Lung microvascular endothelial cell (primary cell): ENCODE measurements around the gene MRPL24. TPM values are rescaled to one million over a fixed set of nuclear protein-coding genes. Genes with fewer than 3 reads are reported as not detected.

Source experiments
- DNase-seq, 2 donors: peaks; one replicate each; pipeline versions ENCODE4 v3.0.0 to v3.0.0-alpha.2; 2010; ENCODE audit warnings: low read depth in 2 of 2
- total RNA-seq: library from RNA; depleted of rRNA; stranded (reverse); fragments of >200 nt; gene quantifications from 2 replicates; pipeline ENCODE4 v1.2.1, GENCODE V29; 2014

MRPL24 gene
- total RNA-seq, 1 donor from 2014 or later = 40.3 TPM

DNA sequence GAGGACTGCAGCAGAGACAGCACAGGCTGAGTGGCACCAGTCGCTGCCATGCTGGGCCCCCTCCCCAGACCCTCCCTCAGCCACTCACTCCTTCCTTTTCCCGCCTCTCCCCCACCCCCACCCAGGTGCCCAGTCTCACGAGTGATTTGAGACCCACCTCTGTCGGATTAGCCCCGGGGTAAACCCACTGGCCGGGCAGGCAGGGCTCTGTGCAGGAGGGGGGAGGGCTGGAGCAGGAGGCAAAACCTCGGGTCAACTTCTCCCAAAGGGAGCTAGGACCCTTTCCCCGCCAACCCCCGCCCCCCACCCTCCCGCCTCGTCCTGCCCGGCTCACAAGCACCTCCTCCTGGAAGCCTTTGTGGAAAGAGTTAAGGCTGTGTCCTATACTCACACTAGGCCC, 3.5 kb upstream of the MRPL24 start:
- no peak for DNase-seq

DNA sequence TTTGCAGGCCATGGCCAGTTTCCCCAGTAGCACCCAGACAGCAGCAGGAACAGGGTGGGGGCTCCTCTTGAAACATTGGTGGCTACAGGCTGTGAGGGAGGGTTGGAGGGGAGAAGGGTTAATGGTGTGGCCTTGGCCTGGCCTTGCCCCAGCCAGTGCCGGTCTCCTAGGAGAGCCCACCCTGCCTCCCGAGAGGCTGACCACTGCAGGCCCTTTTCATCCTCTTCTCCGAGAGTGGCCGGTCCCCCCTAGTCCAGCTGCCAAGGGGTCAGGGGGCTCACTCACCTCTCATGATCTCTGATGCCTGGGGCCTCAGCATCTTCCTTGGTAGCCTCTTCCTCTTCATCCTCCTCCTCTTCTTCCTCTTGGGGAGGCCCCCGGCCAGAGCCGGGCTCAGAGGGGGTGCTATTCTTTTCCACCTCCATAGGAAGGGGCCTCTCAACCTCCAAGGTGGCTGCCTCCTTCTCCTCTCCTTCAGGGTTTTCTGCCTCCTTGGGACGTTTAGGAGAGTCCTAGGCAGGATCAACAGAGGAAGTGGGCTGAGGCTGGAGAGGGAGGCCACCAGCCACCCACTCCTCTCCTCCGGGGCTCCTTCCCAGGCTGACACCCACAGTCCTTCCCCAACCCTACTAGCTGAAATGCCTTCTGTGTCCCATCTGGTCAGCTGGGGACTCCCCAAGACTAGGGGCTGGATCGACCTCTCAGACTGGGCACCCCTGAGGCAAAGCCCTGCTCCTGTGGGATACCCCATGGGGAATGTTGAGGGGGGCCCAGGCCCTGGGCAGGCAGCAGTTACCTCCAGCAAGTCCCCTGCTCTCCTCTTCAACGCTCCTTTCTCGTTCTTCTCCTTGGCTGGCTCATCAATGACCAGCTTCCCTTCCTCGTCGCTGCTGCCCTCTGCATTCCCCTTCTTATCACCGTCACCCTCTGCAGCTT, 2.7 kb upstream of the MRPL24 start:
- no peak for DNase-seq

DNA sequence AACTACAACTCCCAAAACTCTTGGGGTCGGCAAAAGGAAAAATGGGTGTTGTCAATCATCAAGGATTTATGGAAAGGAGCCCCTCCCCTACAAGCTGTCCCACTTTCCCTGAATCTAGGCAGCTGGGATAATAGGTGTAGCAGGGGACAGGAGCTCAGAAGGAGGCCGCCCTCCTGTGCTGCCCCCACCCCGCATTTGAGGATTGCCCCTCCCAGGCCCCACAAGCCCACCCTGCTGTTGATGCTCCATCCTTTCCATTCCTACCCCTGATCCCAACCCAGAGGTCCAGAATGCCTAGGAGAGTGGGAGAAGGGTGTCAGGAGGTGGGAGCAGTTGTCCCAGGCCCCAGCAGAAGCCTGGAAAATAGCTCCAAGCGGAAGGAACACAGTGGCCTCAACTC, 1.9 kb upstream of the MRPL24 start:
- DNase-seq = no peak

DNA sequence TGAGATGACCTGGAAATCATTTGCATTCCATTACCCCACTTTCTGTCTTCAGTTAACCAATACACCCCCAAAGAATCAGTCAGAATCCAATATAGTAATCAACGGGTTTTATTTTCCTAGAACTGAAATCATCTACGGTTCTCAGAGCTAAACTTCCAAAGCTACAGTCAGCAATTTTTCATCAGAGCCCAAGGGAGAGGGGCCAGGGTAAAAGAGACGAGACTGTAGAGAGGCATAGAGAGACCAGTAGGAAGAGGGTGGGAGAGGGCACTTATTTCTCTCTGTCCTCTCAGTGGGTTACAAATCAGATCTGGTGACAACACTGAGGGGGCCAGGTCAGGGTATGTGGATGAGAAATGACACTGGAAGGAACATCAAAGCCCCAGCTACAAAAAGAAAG, 1.1 kb upstream of the MRPL24 start:
- DNase-seq = no peak

DNA sequence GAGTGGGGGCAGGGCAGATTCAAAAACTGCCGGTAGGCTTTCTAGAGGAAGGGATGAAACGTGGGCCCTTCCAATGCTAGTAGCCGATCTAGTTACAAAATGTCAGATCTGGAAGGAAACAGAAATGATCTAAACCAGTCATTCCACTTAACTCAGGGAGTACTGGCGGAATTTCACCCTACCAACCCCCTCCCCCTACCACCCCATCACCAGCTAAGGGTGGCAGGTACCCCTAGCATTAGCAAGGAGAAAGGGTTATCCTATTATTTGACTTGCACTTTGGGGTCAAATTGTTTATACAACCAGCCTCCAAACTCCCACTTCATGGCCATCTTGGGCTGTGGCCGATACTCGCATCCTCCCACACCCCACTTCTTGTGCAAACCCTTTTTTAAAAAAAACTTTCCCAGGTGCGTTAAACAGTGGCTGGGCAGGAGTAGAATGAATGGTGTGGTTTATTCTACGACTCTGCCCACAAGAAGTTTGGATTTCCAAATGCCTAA, 644 bp upstream of the MRPL24 start:
- DNase-seq = no peak

DNA sequence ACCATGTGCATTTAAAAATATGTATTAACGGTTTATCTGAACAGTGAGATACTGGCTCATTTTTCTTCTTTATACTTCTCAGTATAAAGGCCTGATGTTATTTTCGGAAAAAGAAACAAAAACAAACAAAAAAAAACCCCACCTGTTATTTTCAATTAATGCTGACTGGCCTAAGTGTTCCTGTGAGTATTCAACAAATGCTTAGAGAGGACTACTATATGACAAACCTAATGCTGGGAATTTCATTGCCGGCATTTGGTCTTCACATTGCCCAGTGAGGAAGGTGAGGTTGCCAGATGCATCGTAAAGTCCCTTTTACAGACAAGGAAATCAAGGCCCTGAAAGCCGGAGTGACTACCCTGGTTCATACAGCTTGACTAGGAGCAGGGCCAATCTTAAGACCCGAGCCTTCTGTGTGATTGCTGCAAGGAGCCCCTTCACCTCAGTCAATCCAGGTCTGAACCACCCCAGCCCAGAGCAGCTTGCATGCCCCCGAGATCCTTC, 599 bp downstream of the MRPL24 start:
- DNase-seq = no peak

DNA sequence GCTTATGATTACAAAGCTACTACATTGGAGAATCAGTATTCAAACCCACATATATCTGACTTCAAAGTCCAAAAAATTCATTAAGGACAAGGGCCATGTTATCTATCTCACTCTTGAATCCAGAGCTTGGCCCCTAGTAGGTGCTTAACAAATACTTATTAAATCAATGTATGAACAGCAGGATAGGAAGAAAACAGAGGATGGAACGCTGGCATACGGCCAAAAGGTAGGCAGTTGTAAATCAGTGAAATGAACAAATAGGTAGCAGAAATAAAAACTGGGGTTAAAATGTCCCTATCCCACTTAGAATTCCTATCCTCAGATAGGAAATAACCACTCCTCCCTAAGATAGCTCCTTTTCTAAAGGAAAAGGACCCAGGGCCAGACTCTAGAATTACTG, 2.0 kb downstream of the MRPL24 start:
- peak in 1 of 2 donors; percentile 28 for DNase-seq

DNA sequence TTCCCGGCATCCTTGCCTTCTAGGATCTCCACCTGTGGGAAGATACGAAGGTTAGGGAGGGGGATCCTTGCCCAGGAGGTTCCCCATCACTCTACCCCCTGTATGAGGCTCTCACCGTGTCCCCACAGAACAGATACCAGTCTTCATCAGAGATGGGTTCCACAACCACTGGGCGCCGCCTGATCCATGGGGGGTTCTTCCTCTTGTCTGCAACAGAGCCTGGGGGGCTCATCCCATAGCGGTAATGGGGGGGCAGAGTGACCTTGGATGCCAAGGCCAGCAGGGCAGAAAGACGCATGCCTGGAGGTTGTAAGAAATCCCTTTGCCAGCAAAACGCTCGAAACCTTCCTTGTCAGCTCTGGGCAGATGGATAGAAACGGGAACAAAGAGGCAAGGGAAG, 2.5 kb downstream of the MRPL24 start:
- no peak for DNase-seq

DNA sequence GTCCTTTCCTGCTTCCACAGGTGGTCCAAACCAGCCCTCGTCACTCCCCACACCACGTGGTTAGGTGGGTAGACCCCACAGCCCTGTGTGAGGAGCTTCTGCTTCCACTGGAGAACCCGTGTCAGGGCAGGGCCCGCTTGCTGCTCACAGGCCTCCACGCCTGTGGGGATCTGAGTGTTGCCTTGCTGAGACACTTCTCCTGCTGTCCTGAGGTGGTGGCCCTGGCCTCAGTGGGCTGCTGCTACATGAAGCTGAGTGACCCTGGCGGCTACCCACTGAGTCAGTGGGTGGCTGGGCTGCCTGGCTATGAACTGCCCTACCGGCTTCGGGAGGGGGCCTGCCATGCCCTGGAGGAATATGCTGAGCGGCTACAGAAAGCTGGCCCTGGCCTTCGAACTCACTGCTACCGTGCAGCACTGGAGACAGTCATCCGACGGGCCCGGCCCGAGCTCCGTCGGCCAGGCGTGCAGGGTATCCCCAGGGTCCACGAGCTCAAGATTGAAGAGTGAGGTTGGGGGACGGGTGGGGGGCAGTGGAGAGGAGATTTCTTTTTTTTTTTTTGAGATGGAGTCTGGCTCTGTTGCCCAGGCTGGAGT, 6.8 kb downstream of the MRPL24 start:
- DNase-seq = no peak

DNA sequence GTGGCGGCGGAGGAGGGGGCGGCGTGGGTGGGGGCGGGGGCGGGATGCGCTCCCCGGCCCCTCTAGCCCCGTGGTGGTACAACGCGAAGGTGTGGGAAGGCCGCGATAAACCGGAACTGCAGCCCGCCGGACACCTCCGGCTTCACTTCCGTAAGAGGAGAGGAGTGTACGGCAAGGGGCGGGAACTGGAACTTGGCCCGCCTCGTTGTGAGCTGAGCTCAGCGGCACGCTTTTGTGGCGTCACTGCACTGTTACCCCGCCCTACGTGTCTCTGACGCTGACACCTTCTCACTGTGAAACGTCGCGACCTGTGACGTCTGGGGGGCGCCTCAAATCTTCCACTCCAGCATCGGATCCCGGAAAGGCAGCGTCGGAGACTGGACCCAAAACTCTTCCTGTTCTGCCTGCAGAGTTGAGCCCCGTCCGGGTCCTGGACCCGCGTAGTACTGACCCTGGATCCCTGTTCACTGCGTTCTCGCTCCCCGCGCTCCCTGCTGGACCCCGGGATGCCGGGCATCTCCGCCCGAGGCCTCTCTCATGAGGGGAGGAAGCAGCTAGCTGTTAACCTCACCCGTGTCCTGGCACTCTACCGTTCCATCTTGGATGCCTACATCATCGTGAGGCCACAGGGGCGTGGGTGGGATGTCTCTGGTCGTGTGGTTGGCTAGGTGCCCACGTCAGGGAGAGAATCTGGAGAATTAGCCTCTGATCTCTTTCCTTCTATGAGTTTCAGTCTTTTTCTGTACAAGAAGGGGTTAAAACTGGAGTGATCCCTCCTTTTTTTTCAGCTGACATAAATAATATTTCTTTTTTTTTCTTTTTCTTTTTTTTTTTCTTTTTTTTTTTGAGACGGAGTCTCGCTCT, 12.1 kb downstream of the MRPL24 start, which contains the start of gene ISG20L2:
Gene ISG20L2 (minus strand): TSS at position 168 of the 864 bp plus-strand sequence. CDS start 1,114 bp downstream, outside the sequence.
- peak; percentile 98 to 99 for DNase-seq

DNA sequence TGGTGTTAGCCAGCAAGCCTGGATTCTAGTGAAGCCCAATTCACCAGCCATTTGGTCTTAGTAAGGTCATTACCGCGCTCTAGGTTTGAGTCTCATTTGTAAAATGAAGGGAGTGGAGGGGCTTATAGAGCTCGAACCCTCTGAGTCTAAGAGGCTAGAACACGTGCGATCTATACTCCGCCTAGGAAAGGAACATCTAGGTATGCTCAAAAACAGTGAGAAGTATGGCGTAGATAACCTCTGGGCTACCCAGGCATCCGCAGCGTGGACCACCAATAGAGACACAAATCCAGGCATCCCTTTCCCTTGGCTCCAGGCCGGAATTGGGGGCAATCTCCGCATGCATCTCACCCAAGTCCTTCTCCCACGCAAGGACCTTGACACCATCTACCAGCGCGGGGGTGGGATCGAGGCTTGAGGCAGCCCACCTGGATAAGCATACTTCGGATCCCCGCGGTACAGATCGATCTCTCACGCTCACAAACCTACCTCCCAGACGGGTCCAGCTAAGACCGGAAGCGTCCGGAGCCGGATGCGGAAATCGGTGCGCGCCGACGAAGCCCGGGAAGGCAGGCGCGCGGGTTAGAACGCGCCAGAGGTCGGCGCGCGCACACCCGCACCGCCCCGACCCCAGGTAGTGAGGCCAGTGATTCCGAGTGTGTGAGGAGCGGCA, 12.8 kb downstream of the MRPL24 start, which contains the start of gene METTL25B:
Gene METTL25B (plus strand): TSS at position 544 of the 673 bp plus-strand sequence. CDS start 636 bp downstream, outside the sequence.
- DNase-seq = peak; percentile 81 to 85

DNA sequence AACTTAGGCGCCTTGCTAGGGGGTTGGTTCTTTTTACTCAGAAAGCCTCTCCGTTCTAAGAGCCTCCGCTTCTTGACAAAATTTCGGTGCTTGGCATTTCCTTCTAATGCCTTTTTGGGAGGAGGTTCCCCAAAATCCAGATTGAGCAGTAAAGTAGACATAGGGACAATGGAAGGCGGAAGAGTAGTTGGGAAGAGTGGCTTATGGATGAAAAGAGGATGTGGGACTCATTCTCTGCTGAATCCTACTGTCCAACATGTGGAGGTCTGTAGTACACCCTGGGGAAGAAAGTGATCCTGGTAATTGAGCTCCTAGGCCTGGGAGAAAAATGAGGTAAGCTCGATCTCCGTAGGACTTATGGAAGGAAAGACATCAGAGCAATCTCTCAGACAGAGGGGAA, 13.4 kb downstream of the MRPL24 start:
- no peak for DNase-seq

DNA sequence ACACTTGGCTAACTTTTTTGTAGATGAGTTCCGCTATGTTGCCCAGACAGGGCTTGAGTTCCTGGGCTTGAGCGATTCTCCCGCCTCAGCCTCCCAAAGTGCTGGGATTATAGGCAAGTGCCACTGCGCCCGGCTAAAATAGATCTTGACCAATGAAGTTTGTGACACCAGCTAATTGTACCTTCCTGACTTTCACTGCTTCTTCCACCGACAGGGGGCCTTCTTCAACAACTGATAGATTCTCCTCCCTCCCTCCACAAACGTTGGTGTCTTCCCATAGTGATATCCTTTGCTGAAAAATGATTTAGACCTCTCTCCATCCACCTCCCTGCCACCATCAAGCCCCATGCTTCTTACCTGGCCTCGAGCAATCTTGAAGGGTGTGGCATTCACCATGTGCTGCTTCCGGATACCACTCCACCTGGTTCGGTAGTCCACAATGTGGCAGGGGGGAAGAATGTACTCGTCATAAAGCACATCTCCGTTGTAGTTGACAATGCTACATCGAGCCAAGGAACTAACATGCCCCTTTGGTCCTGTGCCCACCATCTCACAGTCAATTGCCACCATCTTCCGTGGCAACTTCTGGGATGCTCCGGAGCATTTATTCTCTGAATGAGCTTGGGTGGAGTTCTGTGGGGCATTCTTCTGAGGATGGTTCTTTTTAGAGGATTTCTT, 14.2 kb downstream of the MRPL24 start:
- peak; percentile 80 to 81 for DNase-seq

DNA sequence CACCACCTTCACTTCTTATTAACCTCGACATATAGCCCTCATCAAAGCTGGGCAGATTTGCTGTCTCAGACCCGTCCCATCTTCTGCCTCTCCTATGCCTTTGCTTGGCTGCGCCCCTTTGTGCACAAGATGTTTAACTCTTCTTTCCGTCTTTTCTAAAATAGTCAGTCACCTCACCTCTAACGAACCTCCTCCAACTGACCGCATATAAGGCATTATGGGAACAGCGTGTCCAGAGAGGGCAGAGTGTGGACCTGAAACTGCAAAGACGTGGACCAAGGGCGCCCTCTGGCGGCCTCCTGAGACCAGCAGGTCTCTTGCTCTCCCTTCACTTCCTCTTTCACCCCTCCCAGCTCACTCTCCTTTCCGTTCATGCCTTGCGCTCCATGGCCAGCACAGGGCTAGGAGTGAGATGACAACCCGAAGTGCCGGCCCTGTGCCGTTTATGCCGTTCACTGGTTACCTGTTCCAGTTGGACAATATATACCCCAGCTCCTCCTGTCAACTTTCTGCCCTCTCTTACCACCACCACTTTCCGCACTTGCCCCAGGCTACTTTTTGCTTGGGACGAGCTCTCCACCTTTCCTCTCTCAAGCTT, 15.1 kb downstream of the MRPL24 start:
- peak; percentile 88 to 92 for DNase-seq

DNA sequence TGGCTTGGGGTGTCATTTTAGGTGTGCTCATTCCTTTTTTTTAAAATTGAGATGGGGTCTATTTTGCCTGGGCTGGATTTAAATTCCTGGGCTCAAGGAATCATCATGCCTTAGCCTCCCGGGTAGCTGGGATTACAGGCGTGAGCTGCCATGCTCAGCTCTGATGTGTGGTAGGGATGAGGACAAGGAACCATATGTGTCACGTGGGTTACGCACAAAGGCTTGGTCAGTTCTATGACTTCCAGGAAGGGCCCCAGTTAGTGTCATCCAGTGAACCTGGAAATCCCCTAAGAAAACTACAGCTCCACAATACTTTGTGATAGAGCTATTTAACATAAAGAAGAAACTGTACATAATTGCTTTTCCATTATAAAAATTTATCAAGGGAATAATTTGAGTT, 19.4 kb downstream of the MRPL24 start:
- DNase-seq = no peak

DNA sequence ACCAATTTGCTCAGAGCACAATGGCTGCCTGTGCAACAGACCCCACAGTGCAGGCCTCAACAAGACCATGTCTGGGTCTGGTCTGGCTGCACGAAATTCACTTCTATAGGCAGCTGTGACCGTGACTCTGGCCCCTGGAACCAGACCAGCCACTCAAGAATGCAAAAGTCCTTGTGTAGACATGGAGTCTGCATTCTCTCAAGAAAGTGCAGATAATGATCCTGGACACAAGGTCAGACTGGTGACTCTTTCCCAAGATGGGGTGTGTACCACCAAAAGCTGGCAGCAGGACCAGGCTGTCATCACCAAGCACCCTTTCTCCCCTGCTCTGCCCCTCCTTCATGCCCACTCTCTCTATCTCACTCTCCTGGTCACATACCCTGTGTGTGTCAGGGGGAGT, 19.8 kb downstream of the MRPL24 start:
- DNase-seq = no peak

DNA sequence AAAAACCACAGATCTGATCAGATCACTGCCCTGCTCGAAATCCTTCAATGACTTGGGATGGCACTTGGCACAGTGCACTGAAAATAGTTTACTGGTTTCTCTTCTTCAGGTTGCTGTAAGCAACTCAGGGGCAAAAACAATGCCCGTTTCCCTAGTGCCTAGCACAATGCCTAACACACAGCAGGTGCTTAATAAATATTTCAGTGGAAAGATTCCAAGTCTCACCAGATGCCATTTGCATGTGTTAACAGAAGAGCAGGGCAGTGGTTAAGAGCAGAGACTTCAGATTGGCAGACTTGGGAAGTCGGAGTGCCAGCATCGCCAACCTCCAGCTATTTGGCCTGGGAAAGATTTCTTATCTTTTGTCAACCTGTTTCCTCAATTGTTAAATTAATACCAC, 23.5 kb downstream of the MRPL24 start:
- no peak for DNase-seq

DNA sequence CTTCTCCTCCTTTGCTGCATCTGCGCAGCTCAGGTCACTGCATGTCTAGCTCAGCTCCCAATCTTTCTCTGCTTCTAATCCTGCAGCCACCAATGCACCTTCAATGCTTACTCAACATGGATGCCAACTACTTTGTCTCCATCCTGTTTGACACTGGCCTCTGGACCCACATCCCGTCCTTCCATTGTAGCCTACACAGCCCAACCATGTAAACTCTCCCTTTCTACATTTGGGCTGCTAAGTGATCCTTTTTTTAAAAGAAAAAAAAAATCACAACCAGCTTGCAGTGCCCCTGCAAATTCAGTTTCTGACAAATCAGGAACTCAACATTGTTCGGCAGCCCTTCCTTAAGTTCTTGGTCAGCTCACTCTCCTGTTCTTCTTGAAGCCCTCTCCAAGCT, 26.1 kb downstream of the MRPL24 start:
- peak in 1 of 2 donors; percentile 36 for DNase-seq

DNA sequence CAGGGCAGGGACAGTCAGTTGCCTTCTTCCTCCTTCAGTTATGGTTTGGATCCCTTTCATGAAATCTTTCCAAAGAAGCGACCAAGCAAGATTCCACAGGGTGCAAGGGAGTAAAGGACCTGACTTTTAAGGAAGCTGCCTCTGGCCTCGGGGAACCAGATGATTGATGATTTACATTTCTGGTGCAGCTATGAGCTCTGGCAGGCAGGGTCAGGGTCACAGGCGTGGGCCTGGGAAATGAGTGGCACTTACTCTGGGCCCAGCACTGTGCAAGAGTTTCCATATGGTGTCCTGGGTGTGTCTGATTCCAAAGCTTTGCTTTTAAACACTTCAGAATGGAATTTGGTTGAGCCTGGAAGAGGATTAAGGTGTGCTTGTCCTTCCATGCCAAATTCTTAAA, 28.3 kb downstream of the MRPL24 start:
- no peak for DNase-seq
